HG02970 (cell line): ENCODE data around the gene CISH.

ENCODE experiments used
- ATAC-seq: cut with Tn5 transposase; IDR thresholded peaks from one replicate; pipeline ENCODE4 v1.9.1; 2021; ENCODE audit warnings: mild to moderate bottlenecking, moderate library complexity, moderate number of reproducible peaks; ENCODE audit not compliant: unreplicated experiment, low FRiP score

Gene CISH

DNA sequence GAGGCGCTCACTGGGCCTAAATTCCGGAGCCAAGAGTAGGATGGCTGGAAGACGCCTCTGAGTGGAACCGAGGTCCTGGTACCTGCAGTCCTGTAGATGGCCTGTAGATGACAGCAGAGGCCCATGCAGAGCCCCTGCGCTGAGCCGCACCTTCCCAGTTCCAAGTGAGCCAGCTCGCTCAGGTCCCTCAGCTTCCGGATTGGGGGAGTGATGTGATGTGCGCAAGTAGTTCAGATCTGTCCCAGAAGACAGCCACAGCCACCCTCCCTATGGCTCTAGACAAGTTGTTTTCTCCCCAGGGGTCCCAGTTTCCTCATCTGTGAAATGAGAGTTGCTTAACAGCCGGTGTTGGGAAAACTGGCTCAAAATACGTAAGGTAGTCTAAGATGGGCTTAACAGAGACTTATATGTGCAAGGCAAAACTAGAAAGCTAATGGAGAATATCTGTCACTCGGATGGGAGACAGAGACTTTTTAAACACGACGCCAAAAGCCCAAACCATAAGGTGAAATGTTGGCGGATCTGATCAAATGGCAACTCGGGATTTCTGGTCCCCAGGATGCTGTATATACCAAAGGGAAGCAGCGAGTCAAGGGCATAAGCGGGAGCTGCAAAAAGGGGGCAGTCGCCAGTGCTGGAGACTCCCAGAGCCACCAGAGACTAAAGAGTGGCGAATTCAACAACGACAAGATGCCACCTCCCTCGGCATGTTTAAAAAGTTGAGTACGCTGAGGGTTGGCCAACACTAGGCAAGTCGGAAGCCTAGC is 4.6 kb upstream of the CISH start:
- ATAC-seq, result peak; percentile 26

DNA sequence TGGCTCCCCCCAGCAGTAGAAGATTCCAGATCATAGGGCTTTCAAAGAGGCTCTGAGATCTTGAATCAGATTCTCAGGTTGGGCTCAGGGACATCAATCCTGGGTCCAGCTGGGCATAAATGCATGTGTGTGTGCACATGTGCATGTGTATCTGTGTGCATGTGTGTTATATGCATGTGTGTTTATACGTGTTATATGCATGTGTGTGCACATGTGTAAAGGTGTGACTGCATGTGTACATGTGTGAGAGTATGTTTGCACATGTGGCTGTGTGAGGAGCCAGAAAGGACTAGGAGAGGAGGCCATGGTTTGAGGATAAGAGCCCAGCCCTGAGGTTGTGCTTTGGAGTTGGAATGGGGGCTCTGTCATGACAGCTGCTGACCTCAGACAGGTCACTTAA is 3.6 kb upstream of the CISH start:
- ATAC-seq, result no peak

DNA sequence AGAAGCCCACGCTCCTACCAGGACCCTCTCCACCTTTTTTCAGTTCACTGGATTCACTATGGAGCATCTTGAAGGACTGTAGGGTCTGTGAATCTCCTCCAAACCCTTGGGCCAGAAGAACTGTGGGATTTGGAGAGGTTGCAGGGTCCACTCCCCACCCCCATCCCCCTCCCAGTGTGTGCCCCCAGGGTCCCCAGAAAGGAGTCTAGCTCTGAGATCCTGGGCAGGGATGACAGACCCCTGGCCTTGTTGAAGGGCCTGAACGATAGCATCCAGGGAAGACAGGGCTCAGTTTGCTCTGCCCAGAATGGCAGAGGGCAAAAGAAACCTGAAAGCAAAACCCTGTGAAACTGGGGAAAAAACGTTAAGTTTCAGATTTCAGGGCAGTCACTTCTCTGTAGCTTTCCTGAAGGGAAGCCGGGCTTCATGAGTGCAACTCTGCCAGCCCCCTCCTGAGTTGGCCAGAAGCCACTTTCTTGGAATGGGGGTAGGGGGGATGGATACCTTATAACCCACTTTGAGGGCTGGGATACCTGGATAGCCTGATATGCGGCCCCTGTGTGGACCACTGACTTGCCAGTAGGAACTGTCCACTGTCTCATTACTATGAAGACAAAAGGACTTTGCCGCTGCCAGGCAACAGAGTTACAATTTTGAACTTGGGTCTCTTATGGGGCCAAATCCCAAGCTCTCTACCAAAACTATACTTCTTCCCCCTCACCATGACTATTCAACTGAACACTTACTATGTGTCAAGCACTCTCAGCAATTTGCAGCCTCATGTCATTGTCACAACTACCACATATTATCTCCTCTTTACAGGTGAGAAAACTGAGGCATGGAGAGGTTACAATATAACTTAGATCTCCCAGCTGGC is 1.6 kb upstream of the CISH start:
- ATAC-seq, result no peak

DNA sequence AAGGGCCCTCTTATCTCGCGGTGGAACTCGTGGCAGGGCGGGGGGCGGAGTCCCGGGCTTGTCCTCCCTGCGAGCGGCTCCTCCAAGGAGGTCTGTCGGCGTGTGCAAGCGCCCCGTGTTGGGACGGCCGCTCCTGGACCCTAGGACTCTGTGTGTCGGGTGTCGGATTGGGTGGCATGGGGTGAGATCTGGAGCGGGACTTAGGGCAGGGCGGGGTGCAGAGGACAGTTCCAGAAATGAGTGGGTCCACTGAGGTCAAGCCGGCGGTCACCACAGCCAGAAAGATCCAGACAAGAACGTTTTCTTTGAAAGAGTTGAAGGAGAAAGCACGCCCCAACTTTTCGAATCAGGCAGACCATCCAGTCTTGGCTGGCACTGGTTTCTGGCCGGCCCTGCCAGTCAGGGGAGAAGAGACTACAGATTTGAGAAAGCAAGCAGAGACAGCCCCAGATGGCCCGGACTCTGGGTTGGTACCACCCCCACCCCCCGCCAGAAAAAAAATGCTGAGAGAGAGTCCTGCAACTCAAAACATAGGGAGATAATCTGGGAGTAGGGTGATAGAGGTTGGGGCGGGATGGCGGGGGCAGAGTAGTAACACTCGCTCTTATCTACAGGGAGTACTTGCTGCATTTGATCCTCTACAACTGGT is 784 bp upstream of the CISH start:
- ATAC-seq, result no peak

DNA sequence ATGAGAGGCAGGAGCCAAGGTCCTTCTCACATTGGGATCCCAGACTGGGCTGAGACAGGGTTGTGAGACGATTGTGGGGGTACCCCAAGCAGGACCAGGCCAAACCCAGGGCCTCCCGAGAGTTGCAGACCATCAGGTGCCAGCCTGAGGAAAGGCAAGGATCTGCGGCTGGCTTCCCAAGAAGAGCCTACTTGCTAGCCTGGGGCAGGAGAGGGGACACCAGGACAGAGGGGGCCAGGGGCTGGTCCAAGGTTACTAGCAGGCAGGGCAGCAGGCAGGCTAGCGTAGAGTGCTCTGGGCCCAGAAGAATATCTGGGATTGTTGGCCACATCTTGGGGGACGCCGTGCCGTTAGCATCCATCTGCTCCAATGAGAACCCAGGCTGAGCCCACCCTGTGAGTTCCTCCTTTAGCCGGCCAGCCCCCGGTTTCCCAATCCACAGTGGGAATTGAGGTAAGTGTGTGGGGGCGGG is 546 bp downstream of the CISH start:
- ATAC-seq, result no peak

DNA sequence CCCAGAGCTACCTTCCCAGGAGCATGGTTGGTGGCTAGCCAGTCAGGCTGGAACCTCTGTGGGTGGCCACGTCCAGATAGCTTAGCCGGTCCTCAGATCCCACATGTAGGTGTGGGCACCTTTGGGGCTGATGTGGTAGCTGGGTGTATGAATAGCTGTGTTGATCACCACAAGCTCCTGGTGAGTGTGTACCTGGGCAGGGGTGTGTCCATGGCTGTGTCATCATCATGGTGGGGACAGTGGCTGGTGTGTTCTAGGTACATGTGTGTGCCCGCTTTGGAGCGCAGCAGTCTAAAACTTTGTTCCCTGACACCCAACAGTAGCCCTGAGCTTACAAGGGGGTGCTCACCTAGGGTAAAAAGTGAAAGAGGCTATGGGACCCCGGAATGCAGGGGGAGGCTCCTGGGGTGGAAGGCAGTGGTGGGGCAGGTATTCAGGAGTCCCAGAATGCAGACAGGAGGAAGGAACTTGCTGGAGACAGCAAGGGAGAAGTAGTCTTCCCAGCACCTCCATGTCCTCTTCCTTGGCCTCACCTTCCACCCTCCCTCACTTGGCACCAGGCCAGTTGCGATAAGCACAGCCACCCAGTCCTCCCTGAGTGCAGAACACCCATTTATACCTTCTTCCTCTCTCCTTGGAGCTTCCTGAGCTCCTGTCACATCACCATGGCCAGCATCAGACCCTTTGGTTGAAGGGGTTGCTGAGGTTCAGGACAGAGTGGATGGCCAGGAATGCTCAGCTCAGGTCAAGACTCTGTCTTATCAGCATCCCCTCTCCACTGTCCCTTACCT is 1.2 kb downstream of the CISH start:
- no peak for ATAC-seq

DNA sequence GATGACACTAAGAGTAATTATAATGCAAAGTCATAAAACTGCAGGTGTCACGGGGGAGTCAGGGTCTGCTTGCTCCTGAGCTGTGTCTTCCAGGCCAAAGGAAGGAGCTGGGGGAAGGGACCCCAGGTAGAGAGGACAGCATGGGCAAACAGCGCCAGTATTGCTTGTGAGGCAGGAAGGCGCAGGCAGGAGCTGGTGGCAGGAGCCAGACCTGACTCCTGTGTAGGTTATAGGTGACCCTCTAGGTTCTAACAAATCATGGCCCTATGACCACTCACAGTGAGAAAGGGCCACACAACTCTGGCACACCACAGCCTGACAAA is 1.9 kb downstream of the CISH start:
- ATAC-seq, result no peak

DNA sequence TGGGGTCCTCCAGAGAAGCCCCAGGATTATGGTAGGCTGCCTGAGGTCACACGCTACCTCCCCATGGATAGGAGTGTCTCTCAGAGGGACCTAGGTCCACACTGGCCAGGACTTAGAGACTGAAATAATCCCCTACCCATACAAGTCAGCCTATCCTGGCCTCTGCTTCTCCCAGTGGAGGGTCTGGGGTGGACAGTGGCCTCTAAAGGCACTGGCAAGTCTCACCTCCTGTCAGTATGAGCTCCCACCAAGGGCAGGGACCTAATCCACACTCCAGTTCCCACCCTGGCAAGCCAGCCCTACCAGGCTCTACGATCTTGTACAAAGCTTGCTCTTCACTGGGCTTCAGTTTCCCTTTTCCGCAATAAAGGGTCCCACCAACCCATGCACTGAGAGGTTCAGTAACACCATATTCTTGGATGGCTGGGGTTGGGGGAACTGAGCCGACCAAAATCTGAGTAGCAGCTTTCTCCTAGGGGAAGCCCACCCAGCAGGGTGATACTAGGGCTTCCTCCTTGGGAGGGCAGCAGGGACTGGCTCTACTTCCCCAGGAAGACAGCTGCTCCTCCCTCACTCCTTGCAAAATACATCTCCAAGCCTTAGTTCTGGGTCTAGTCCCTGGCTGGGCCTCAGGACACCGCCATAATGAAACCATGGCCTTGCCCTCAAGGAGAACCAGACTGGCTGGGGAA is 2.4 kb downstream of the CISH start:
- no peak for ATAC-seq

DNA sequence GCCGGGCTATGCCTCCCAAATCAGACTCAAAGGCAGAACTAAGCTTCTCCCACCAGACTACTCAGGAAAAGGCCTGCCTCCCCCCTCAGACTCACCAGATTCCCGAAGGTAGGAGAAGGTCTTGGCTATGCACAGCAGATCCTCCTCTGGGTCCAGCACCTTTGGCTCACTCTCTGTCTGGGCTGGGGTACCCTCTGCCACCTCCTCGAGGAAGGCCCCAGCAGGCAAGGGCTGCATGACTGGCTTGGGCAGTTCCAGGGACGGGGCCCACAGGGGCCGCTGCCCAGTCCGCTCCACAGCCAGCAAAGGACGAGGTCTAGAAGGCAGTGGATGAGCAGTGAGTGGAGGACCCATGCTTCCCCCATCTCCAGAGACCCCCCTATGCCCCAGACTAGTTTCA is 3.3 kb downstream of the CISH start:
- ATAC-seq, result no peak

DNA sequence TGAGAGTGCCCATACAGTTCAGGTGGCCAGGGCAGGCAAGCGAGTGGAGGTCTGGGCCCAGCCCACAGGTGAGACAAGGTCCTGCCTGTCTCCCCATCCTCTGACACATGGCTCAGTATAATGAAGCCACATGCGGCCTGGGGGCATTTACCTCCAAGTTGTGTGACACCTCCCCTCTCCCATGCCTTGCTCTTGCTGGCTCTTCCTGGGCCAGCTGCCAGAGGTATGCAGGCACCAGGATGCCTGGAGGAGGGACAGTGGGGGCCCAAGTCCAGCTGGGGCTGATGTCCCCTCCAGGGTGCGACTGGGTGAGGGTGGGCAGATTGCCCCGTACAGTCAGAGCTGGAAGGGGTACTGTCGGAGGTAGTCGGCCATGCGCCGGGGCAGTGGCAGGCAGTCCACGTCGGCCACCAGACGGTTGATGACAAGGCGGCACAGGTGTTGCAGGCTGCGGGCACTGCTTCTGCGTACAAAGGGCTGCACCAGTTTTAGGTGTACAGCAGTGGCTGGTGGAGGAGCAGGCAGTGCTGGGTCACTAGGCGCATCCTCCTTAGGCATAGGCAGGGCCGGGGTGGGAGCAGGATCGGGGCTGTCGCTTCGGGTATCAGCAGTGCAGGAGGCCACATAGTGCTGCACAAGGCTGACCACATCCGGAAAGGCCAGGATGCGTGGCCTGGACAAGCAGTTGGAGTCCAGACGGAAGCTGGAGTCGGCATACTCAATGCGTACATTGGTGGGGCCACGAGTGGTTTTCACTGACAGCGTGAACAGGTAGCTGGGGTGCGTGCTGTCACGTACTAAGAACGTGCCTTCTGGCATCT is 4.1 kb downstream of the CISH start:
- no peak for ATAC-seq

DNA sequence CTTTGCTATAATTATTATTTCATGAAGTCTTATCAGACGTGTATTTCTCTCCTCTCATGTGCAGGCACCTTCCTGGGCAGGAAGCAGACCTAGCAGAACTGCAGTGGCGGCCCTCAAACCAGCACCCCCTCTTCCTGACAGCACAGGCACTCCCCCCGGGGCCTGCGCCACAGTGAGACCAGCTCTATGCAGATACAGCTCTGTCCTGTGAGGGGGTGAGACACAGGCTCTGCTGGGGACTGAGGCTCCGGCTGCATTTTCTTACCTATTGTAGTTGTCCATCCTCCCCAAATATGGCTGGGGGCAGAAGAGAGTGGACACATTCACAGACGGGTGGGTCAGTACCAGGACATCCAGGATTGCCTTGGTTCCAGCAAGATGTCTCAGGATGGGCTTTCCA is 5.0 kb downstream of the CISH start:
- no peak for ATAC-seq

DNA sequence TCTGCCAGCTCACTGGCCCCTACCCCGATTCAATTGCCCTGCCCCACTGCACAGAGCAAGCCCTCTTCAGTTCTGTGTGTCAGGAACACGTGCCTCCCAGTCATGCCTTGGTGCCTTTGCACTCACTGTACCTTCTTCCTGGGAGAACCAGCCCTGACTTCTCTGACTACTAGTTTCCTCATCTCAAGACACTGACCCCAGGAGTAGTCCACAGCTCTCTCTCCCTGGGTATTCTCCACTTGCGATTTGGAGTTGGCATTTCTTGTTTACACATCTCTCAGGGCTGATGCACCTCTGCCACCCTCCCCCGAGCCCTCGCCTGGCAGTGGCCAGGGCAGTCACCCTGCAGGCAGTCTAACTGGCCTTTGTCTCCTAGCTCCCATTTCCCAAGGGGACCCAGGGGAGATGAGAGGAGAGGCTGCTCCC is 5.7 kb downstream of the CISH start:
- ATAC-seq, result no peak

DNA sequence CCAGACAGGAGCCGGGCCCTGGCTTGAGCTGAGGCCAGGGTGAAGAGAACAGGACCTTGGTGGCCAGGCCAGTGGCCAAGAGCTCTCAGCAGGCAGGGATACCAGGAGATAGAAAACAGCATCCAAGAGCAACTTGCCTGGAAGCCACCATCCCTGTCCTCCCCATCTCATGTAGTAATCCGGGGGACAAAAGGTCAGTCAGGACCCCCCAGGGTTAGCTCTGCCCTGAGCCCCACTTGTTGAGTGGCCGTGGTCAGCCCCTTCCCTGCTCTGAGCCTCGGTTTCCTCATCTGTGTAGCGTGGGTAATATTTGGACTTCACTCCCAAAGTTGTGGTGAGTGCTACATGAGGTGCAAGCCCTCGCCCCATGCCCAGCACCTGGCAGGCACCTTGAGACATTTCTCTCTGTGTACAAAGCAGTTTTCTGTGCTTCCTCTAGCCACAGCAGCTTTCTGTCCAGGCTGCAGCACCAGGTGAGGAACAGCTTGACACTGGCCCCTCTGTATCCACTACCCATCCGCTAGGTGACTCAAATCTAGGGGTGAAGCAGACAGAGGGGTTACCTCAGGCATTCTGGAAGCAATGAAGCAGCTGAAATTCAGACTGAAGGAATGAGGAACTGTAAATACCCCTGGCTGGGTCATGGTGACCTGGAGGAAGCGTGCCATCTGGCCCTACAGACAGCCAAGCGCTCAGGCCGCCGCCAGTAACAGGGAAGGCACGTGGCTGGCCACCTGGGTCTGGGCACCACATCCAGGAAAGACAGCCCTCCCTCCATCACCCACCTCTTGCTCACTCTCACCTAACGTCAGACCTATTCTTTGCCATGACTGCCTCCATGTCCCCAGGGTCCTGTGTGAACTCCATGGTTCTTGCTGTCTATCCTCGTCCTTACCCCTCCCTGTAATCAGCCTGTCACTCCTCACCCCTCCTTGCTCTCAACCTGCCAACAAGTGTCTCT is 6.7 kb downstream of the CISH start:
- no peak for ATAC-seq

DNA sequence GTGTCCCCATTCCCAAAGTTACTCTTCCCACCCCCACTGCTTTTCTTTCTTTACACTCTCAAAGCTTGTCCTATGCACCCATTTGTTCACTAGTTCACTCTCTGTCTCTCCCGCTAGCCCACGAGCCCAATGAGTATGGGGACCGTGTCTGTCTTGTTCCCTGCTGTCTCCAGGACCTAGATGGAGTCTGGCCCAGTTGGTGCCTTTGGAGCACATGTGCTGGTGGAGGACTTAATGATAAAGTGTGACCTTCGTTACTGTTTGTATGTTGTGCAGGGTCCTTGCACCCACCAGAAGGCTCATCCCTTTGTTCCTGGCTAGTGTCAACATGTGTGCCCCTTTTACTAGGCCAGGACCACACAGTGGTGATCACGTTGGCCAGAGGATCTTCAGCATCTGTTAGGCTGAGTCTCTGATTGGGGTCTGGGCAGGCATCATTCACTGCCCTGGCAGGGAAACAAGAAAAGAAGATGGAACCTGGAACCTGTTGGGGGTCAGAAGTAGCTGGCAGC is 7.4 kb downstream of the CISH start:
- ATAC-seq, result no peak

DNA sequence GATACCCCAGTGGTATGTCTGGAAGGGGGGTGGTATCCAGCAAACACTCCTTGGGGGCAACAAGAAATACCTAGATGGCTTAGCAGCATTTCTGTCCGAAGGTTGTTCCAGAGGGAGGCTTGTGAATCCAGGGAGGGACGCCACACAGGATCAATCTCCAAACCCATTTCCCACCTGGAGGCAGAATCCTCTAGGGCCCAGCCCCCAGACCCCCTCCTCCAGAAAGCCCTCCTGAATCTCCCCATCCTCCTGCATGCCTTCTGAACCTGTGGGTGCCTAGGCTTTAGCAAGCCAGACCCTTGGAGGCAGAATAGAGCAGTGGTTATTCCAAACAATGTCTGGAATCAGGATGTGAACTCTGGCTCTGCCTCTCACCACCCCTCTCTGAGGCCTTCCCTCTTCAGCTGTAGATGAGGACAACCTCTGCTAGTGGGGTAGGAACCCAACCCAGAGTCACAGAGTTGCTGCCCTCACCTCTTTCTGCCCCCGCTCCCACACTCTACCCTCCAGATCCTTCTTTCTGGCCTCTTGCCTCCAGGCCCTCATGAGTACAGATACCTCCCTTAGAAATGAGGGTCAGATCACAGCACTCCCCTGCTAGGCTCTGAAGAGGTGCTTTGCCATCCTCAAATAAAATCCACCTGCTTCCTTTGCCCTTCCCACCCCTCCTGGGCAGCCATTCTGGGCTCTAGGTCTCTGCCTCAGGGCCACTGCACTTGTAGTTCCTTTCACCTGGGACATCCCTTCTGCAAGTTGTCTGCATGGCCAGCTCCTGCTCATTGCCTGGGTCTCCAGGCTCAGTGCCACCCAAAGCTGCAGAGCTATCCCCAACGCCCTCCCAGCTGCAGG is 8.1 kb downstream of the CISH start:
- ATAC-seq, result no peak

DNA sequence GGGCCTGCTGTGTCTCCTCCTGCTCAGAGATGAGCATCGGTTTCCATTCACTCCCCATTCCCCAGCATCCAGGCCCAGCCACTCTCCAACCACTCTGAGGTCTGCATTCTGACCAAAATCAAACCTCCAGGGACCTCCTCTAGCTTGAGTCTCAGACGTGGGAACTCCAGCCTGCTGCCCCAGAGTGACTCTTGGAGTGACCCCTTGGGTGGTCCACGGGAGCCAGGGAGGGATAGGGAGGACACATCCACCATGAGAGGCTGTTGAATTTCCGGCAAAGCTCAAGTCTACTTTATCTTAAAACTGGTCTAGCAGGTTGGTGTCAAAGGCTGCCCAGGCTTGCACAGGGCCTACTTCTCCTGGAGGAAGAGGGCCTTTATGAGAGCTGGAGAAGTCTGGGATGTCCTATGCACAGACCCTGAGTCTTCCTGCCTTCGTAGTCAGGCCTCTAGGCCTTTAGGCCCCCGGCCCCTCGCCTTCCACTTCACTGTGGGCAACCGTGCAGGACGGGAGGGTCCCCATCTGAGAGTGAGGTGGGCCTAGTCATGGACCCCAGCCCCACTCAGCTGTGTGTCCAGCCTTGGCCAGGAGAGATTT is 8.9 kb downstream of the CISH start:
- ATAC-seq, result no peak
